ENCODE measurements around the gene CNTNAP5.

Gene CNTNAP5

GRCh38 chr2:124269348-124269747, 244.3 kb downstream of the CNTNAP5 start:
- no peak for DNase-seq

DNA sequence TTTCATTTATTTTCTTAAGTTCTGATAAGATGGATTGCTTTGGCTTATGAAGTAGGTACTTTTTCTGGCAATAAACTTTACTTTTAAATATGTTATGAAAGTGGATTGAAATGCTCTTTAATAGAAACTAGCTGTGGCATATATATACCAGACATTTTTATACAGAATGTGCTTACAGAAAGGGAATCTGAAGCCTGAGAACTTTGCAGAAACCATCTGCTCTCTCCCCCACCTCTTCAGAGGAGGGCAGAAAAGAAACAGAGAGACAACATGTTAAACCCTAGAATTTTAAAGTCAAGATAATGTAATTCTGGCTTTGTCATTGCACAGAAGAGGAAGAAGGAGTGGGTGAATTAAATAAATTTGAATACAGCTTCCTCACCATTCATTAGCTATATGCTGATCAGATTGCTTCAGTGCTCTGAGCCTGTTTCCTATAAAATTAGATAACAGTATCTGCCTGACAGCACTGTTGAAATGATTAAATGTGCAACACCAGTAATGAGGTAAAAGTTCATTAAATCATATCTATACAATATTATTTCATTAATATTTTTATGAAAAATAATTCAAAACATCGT, 247.3 kb downstream of the CNTNAP5 start:
- DNase-seq: no peak

DNA sequence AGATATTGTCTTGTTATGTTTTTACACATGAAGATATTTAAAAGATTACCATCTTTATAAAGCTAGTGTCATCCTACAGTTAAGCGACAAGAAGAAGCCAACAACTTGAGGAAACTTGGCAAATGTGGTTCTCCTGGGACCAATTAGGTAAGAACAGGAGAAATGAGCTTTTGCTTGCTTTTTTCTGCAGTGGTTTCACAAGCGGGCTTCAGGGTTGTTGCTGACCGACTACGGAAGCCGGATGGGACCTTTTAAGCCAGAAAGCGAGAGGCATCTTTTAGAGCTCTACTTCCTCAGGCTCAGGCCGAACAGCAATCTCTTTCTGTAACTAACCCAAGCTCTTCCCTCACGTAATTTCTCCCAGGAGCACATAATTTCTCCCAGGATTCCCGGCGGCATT, 256.5 kb downstream of the CNTNAP5 start:
- no peak for DNase-seq

DNA sequence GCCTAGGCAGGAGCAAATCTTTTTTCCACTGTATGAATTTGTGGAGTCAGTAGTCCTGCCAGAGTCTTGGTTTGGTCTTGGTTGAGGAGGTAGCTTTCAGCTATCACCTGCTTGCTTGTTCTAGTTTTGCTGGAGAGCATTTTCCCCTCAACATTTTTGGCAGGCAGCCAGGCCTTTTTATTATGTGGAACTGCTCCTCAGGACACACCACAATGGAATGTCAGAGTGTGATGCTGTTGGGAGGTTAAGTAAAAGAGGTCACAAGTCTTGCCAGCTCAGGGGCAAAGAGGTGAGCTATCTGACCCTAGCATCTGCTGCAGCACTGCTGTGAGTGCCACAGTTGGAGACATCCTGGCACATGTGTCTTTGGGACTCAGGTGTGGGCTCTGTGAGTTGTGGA, 258.0 kb downstream of the CNTNAP5 start:
- no peak for DNase-seq

- DNase-seq: no peak
Measured at GRCh38 chr2:124286089-124286783, 261.1 kb downstream of the CNTNAP5 start.

GRCh38 chr2:124289060-124289459, 264.0 kb downstream of the CNTNAP5 start:
- no peak for DNase-seq

DNA sequence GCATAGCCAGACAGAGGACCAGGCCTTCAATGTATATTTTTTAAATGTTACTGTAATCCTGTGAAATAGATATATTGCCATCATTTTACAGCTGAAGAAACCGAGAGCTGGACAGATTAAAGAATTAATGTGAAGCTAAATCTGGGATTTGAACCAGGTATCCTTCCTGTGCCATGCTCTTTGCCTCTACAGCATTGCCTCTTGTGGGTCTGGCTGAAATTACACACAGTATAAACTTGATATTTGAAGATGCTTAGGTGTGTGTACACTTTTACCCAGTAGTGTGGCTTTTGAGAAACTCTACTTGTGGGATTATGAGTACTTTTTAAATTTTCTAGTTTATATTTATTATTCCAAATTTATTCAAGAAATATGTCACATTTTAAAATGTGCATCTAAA, 264.5 kb downstream of the CNTNAP5 start:
- DNase-seq: no peak

DNA sequence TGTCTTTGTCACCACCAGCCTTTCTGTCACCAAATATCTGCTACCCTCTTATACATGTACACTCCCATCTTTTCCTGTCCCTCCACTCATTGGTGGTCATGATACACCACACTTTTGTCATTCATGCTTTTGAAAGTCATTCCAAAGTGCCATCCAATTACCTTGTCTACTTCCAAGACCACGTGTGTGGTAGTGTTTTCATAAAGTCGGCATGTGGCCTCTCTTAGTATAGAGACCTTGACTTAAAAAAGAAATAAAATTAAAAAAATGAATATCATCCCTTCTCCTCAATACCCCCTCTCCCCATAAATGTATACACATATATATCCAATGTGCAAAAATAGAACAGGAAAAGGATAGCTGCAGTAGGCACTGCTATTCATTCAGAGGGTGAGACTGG, 271.4 kb downstream of the CNTNAP5 start:
- DNase-seq: no peak

- DNase-seq: no peak
Measured at GRCh38 chr2:124301915-124302314, 276.8 kb downstream of the CNTNAP5 start.

- DNase-seq: no peak
Measured at GRCh38 chr2:124308319-124309062, 283.4 kb downstream of the CNTNAP5 start.

- DNase-seq: no peak
Measured at GRCh38 chr2:124309563-124310138, 284.6 kb downstream of the CNTNAP5 start.

DNA sequence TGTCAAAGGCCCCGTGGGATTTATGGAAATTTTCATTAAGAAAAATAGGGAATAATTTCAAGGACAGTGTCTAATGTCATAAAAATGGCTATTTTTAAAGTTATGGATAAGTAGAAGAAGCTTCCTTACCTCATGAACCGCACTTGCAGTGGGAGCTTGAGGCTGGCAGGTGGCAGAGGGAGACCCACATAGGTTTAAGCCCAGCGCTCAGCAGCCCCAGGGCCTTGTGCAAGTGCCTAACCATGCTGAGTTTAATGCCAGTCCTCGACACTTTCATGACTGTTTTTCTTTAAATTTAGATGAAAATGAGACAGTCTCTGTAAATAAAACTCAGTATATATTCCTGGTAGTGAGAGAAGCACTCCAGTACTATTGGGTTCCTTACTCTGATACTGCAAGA, 285.6 kb downstream of the CNTNAP5 start:
- DNase-seq: no peak

DNA sequence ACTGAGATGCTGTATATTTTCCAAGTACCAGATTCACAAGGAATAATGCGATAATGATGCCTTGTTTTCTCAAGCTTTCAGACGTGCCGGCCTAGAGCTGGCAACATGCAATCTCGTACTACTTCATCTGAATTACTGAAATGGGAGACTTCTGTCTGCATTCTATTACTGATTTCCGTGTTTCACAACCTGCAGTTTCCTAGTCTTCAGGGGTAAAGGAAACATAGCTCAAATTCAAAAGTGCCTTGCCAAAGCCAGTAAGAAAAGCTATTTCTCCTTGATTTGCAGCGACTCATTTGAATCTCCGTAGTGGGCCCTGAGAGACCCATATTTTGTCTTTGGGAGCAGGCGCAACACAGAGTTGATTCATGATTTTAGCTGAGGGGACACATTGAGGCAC, 289.0 kb downstream of the CNTNAP5 start:
- no peak for DNase-seq

GRCh38 chr2:124315221-124315880, 290.3 kb downstream of the CNTNAP5 start:
- DNase-seq: no peak

GRCh38 chr2:124316133-124316532, 291.0 kb downstream of the CNTNAP5 start:
- DNase-seq: no peak

DNA sequence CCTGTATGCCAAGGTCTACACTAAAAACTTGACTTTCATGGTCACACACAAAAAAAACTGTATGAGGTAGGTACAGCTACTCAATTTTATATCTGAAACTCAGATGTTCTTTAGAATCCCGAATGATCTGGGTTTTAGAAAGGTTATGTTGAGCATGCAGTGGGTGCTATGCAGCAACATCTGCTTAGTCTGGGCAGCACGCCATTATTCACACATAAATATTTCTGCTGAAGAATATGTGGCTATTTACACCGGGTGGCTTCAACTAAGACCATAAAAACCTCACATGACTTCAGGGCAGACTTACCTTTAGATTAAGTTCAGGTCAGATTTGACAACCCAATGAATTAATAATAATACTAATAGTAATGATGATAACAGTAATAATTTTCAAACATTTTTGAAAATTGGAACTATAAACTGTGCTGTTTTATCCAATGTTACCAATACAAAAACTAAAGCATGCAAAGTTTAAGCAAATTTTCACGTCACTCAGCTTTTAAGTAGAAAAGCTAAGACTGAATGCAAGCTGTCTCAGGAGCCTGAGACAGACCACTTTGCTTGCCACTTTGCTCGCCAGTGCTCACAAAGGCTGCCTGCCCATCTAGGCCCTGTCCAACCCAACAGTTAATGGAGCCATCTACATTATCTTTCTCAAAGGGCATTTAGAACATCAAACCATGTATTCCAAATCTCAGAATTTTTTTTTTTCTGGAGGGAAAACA, 292.0 kb downstream of the CNTNAP5 start:
- no peak for DNase-seq

- no peak for DNase-seq
Measured at GRCh38 chr2:124317628-124318027, 292.5 kb downstream of the CNTNAP5 start.

- DNase-seq: no peak
Measured at GRCh38 chr2:124318913-124319312, 293.8 kb downstream of the CNTNAP5 start.

- no peak for DNase-seq
Measured at GRCh38 chr2:124319577-124319976, 294.5 kb downstream of the CNTNAP5 start.

- DNase-seq: no peak
Measured at GRCh38 chr2:124320051-124320688, 295.1 kb downstream of the CNTNAP5 start.

- DNase-seq: no peak
Measured at GRCh38 chr2:124323321-124323720, 298.2 kb downstream of the CNTNAP5 start.

Data from T-helper 1 cell (primary cell).